HepG2 (cell line): ENCODE measurements around the gene RASL12. TPM values are rescaled to one million over a fixed set of nuclear protein-coding genes. Genes with fewer than 3 reads are reported as not detected.
A peak's percentile ranks its signal among the peaks of the same experiment; 100 is the strongest.

Experiments
- ATAC-seq: fragments of 200-7000 bp; cut with Tn5 transposase; 3 replicates; pipeline ENCODE4 v1.9.1; 2020; ENCODE audit warnings: mild to moderate bottlenecking, moderate library complexity
- BruUV-seq: library from RNA; stranded (reverse); fragments of 400-500 nt; replicated peaks from 2 replicates; lab custom pipeline; 2021; lab: Mats Ljungman, UMichigan
- CTCF ChIA-PET: fragments of 300-600 bp; formaldehyde crosslinking; extraction: SDS; loops from one replicate; lab custom pipeline; 2021; ENCODE audit warnings: low total read pairs, inconsistent platforms, low intra/inter-chr PET ratio; lab: Yijun Ruan, JAX
- POLR2A ChIA-PET: fragments of 350-600 bp; sonication (Branson Sonifier 250); formaldehyde crosslinking; loops from one replicate; lab custom pipeline; 2020; ENCODE audit warnings: antibody characterized with exemption, inconsistent platforms; lab: Yijun Ruan, JAX
- DNase-seq: peaks from one replicate; pipeline ENCODE4 v3.0.0-alpha.2; 2015; ENCODE audit warnings: low spot score
- FAIRE-seq: peaks from 3 replicates; lab custom pipeline; 2011; peaks lifted over from hg19 to GRCh38; lab: Jason Lieb, UNC
- H2AFZ ChIP-seq: one replicate; pipeline ENCODE4 v1.6.1; 2011; ENCODE audit warnings: low read length, inconsistent platforms
- H3K27ac ChIP-seq: fragments of 300-600 bp; 3 replicates; pipeline ENCODE4 v1.8.0; 2011; ENCODE audit warnings: mixed run types, mild to moderate bottlenecking, mixed read lengths, low read length, inconsistent platforms; ENCODE audit not compliant: insufficient read depth; ENCODE audit errors: extremely low read length
- H3K27me3 ChIP-seq, 2 experiments: fragments of 200-600 bp in 1 of 2; 2 replicates in 1 of 2; 3 replicates in 1 of 2; pipeline versions ENCODE4 v1.6.0 to v1.8.0; 2011; ENCODE audit warnings: low read length in 2 of 2, mild to moderate bottlenecking in 2 of 2, moderate library complexity in 2 of 2, inconsistent platforms in 1 of 2; ENCODE audit not compliant: insufficient read depth in 2 of 2, control insufficient read depth in 1 of 2
- H3K36me3 ChIP-seq, 2 experiments: fragments of 200-600 bp in 1 of 2; replicated peaks in 1 of 2; 2 replicates in 1 of 2; 3 replicates in 1 of 2; pipeline versions ENCODE4 v1.5.1 to v1.8.0; 2011; ENCODE audit warnings: low read length in 2 of 2, inconsistent platforms in 1 of 2; ENCODE audit not compliant: insufficient read depth in 2 of 2, control insufficient read depth in 1 of 2
- H3K4me1 ChIP-seq: 2 replicates; pipeline ENCODE4 v1.5.1; 2012; ENCODE audit warnings: low read length, inconsistent platforms; ENCODE audit not compliant: insufficient read depth
- H3K4me2 ChIP-seq: 2 replicates; pipeline ENCODE4 v1.6.0; 2011; ENCODE audit warnings: low read depth, low read length, inconsistent platforms
- H3K4me3 ChIP-seq, 3 experiments: fragments of 200-600 bp in 1 of 3; sonication (generic), shearing (Covaris generic) in 1 of 3; replicated peaks in 1 of 3; 2 replicates each; pipeline ENCODE4 v1.5.1; 2011 to 2016; ENCODE audit warnings: low read length in 3 of 3, inconsistent platforms in 2 of 3, low read depth in 2 of 3, mild to moderate bottlenecking in 2 of 3, control low read depth in 1 of 3, mixed read lengths in 1 of 3; ENCODE audit not compliant: insufficient read depth in 1 of 3
- H3K79me2 ChIP-seq: one replicate; pipeline ENCODE4 v1.6.1; 2011; ENCODE audit warnings: low read length, inconsistent platforms; ENCODE audit not compliant: insufficient read depth
- H3K9ac ChIP-seq: 2 replicates; pipeline ENCODE4 v1.6.0; 2011; ENCODE audit warnings: mild to moderate bottlenecking, low read depth, low read length, inconsistent platforms; ENCODE audit not compliant: insufficient read depth
- H3K9me3 ChIP-seq: 2 replicates; pipeline ENCODE4 v1.5.1; 2012; ENCODE audit warnings: mild to moderate bottlenecking, low read length
- H4K20me1 ChIP-seq: 2 replicates; pipeline ENCODE4 v1.6.0; 2011; ENCODE audit warnings: inconsistent platforms, mild to moderate bottlenecking, low read length, moderate library complexity; ENCODE audit not compliant: insufficient read depth
- FOXJ3 ChIP-seq: sonication (generic); formaldehyde crosslinking; IDR thresholded peaks from 2 replicates; pipeline ENCODE4 v1.4.0; 2020; ENCODE audit warnings: missing genetic modification reagents, mild to moderate bottlenecking, borderline replicate concordance
- KDM5A ChIP-seq: fragments of 200-600 bp; sonication (generic); IDR thresholded peaks from 2 replicates; pipeline ENCODE4 v1.7.0; 2018; ENCODE audit warnings: antibody characterized with exemption, mild to moderate bottlenecking, low read length, borderline replicate concordance
- MYC ChIP-seq: sonication (generic); formaldehyde crosslinking; IDR thresholded peaks from 2 replicates; pipeline ENCODE4 v1.9.0; 2021; ENCODE audit warnings: missing genetic modification reagents, borderline replicate concordance
- TBP ChIP-seq: sonication (generic); formaldehyde crosslinking; IDR thresholded peaks from 2 replicates; pipeline ENCODE4 v1.5.0; 2020; ENCODE audit warnings: missing genetic modification reagents
- ZFX ChIP-seq: sonication (generic); formaldehyde crosslinking; IDR thresholded peaks from 2 replicates; pipeline ENCODE4 v1.4.0; 2020; ENCODE audit warnings: mild to moderate bottlenecking, low read depth, missing genetic modification reagents, moderate library complexity
- ZNF331 ChIP-seq: sonication (generic); formaldehyde crosslinking; IDR thresholded peaks from 2 replicates; pipeline ENCODE4 v1.4.0; 2020; ENCODE audit warnings: missing genetic modification reagents
- ZNF34 ChIP-seq: sonication (generic); formaldehyde crosslinking; IDR thresholded peaks from 2 replicates; pipeline ENCODE4 v1.4.0; 2020; ENCODE audit warnings: mild to moderate bottlenecking, missing genetic modification reagents, borderline replicate concordance
- ZNF629 ChIP-seq: sonication (generic); formaldehyde crosslinking; conservative IDR thresholded peaks from 2 replicates; pipeline ENCODE4 v1.5.0; 2020; ENCODE audit warnings: missing genetic modification reagents
- WGBS: methylation state at CpG from one replicate; pipeline ENCODE4 v1.1.6; 2017; ENCODE audit warnings: low lambda C conversion rate; 5-methylcytosine and 5-hydroxymethylcytosine counted together
- in situ Hi-C: cut with HindIII; loops from 2 replicates; pipeline ENCODE4 v1.10.0; 2017; ENCODE audit warnings: low pct_unique_long_range_greater_than_20kb; ENCODE audit not compliant: extremely low pct_ligation_motif_present
- intact Hi-C: fragments of 100-400 bp; cut with micrococcal nuclease; formaldehyde crosslinking; loops from one replicate; pipeline ENCODE4 v1.10.0; 2022; ENCODE audit not compliant: unreplicated experiment
- polyA plus RNA-seq, 8 experiments: library from polyadenylated mRNA; depleted of rRNA in 3 of 8; stranded (reverse) in 7 of 8; unstranded in 1 of 8; fragments of >200 nt; fragmentation: Illumina TruSeq in 4 of 8; extraction: Trizol in 4 of 8; gene quantifications; 2 replicates each; pipeline versions ENCODE4 v1.2.1 to v1.2.3, GENCODE V29; 2011 to 2016; ENCODE audit warnings: low read depth in 4 of 8, missing spikeins in 1 of 8, mixed read lengths in 1 of 8; ENCODE audit not compliant: insufficient read depth in 1 of 8
- total RNA-seq, 5 experiments: library from RNA; depleted of rRNA; stranded (reverse); fragments of >200 nt; fragmentation: Illumina TruSeq; extraction: Trizol; gene quantifications; 2 replicates each; pipeline ENCODE4 v1.2.3, GENCODE V29; 2016; ENCODE audit warnings: low read depth in 1 of 5
- TF ChIP-seq, protein P1 (sequence below), 2 experiments: fragments of 450-650 bp in 1 of 2; sonication (generic) in 1 of 2; formaldehyde crosslinking; IDR thresholded peaks; 2 replicates each; pipeline versions ENCODE4 v1.5.0 to v1.8.0; 2020 to 2022; ENCODE audit warnings: mild to moderate bottlenecking in 1 of 2, missing genetic modification reagents in 1 of 2
- TF ChIP-seq, protein P2 (sequence below): sonication (generic); formaldehyde crosslinking; IDR thresholded peaks from one replicate; pipeline ENCODE4 v1.5.1; 2020; ENCODE audit warnings: mild to moderate bottlenecking, missing genetic modification reagents; ENCODE audit errors: not compliant biosample characterization

RASL12 gene
- total and polyA plus RNA-seq, 2 of the 13 experiments (the other 11 are each of a cell fraction or from before 2014, with no cell fraction given), result 0.16 to 0.55 TPM

DNA sequence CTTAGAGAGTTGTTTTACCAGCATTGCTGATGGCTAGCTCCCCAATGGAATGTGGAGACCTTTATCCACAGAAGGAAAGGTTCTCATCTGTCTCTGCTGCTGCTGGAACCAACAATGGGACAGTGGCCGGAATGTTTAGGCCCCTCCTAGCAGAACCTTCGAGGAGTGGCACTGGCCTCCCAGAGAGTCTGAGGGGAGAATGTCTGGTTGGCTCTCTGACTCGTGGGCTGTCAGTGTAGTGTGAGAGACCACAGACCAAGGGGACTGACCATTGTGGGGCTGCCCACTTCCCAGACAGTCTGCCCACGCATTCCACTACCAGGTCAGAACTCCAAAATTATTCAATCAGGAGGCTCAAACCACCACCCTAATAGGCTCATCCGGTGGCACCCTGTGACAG, 5.1 kb downstream of the RASL12 start (continued):
- TF ChIP-seq, protein P1, sequence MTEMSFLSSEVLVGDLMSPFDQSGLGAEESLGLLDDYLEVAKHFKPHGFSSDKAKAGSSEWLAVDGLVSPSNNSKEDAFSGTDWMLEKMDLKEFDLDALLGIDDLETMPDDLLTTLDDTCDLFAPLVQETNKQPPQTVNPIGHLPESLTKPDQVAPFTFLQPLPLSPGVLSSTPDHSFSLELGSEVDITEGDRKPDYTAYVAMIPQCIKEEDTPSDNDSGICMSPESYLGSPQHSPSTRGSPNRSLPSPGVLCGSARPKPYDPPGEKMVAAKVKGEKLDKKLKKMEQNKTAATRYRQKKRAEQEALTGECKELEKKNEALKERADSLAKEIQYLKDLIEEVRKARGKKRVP (CRISPR knock-in tag; IDR thresholded peaks at IDR 0.05), result no peak
- TF ChIP-seq ZNF629 (no peak), ZNF331 (CRISPR knock-in tag) (no peak), MYC (CRISPR knock-in tag) (no peak), KDM5A (no peak), TBP (no peak), FOXJ3 (no peak), ZFX (CRISPR knock-in tag) (no peak), ZNF34 (CRISPR knock-in tag) (no peak)

DNA sequence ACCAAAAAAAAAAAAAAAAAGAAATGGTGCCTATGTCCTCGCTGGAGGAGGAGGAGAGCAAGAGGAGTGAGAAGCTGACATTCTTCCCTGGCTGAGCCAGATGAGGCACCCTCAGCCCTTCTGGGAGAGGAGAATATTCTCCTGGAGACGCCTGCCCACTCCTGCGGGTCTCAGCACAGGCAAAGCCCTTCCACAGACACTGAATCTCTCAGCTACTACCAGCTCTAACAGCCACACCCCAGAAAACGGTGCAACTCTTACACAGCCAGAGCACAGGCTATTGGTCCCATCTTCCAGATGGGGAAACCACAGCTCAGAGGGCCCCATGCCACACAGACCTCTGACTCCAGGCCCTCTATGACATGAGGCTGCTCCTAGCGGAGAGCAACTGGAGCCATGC, 5.7 kb downstream of the RASL12 start:
- in situ Hi-C loops, result no loop called here

More for the DNA sequence above, 5.7 kb downstream of the RASL12 start:
- no peak overlapping the region for H3K27ac ChIP-seq
- ATAC-seq, result no peak
- H3K9ac ChIP-seq, result no peak overlapping the region
- H2AFZ ChIP-seq, result no peak overlapping the region
- H3K9me3 ChIP-seq, result no peaks in the 10 kb centered on the region
- 28% methylated on average over 2 of the region's 5 CpGs for WGBS
- ChIA-PET POLR2A (interaction anchor here (0.6 to 1.0 kb wide), 2 partner anchors 15 to 27 kb away, joined by 3 to 4 read pairs; no protein-coding TSS in a partner anchor), CTCF (no interaction called here)
- H3K36me3 ChIP-seq, result no peaks in the 10 kb centered on the region
- no peaks in the 10 kb centered on the region for H3K79me2 ChIP-seq
- H4K20me1 ChIP-seq, result no peaks in the 10 kb centered on the region
- no peak overlapping the region for H3K4me2 ChIP-seq
- peaks cover 84% of the 10 kb centered on the region for H3K4me1 ChIP-seq
- BruUV-seq, result no TSS peak
- intact Hi-C loops, result no loop called here
- DNase-seq, result no peak
- H3K4me3 ChIP-seq, result no peak overlapping the region
- no peak for FAIRE-seq
- peaks cover 0 to 19% of the 10 kb centered on the region in 2 experiments; a peak in 2 of 5 replicates for H3K27me3 ChIP-seq
- TF ChIP-seq, protein P2, sequence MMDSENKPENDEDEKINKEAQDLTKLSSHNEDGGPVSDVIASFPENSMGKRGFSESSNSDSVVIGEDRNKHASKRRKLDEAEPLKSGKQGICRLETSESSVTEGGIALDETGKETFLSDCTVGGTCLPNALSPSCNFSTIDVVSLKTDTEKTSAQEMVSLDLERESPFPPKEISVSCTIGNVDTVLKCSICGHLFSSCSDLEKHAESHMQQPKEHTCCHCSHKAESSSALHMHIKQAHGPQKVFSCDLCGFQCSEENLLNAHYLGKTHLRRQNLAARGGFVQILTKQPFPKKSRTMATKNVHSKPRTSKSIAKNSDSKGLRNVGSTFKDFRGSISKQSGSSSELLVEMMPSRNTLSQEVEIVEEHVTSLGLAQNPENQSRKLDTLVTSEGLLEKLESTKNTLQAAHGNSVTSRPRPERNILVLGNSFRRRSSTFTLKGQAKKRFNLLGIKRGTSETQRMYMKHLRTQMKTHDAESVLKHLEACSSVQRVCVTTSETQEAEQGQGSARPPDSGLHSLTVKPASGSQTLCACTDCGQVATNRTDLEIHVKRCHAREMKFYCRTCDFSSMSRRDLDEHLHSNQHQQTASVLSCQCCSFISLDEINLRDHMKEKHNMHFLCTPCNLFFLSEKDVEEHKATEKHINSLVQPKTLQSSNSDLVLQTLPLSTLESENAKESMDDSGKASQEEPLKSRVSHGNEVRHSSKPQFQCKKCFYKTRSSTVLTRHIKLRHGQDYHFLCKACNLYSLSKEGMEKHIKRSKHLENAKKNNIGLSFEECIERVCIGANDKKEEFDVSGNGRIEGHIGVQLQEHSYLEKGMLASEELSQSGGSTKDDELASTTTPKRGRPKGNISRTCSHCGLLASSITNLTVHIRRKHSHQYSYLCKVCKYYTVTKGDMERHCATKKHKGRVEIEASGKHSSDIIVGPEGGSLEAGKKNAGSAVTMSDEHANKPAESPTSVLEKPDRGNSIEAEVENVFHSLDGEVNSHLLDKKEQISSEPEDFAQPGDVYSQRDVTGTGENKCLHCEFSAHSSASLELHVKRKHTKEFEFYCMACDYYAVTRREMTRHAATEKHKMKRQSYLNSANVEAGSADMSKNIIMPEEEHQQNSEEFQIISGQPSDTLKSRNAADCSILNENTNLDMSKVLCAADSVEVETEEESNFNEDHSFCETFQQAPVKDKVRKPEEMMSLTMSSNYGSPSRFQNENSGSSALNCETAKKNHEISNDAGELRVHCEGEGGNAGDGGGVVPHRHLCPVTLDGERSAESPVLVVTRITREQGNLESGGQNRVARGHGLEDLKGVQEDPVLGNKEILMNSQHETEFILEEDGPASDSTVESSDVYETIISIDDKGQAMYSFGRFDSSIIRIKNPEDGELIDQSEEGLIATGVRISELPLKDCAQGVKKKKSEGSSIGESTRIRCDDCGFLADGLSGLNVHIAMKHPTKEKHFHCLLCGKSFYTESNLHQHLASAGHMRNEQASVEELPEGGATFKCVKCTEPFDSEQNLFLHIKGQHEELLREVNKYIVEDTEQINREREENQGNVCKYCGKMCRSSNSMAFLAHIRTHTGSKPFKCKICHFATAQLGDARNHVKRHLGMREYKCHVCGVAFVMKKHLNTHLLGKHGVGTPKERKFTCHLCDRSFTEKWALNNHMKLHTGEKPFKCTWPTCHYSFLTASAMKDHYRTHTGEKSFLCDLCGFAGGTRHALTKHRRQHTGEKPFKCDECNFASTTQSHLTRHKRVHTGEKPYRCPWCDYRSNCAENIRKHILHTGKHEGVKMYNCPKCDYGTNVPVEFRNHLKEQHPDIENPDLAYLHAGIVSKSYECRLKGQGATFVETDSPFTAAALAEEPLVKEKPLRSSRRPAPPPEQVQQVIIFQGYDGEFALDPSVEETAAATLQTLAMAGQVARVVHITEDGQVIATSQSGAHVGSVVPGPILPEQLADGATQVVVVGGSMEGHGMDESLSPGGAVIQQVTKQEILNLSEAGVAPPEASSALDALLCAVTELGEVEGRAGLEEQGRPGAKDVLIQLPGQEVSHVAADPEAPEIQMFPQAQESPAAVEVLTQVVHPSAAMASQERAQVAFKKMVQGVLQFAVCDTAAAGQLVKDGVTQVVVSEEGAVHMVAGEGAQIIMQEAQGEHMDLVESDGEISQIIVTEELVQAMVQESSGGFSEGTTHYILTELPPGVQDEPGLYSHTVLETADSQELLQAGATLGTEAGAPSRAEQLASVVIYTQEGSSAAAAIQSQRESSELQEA (CRISPR knock-in tag), result no peak
- TF ChIP-seq ZNF629, result peak; percentile 36; the same call in 1 of the 2 replicates
